GM12801 (cell line): Measurements from ENCODE around the gene GALNT6.

Experiments
- CTCF ChIP-seq: IDR thresholded peaks from one replicate; pipeline ENCODE4 v1.5.1; 2011; ENCODE audit warnings: control low read depth; ENCODE audit not compliant: insufficient read length; ENCODE audit errors: extremely low read depth

Gene GALNT6

GRCh38 chr12:51378749-51379148 lies 12.5 kb downstream of the GALNT6 start:
- no peak for TF ChIP-seq CTCF

GRCh38 chr12:51377099-51377984 lies 13.9 kb downstream of the GALNT6 start:
- no peak for TF ChIP-seq CTCF

- TF ChIP-seq CTCF, result no peak
Observed at GRCh38 chr12:51374856-51375255, 16.4 kb downstream of the GALNT6 start.

- no peak for TF ChIP-seq CTCF
Observed at GRCh38 chr12:51374361-51374760, 16.8 kb downstream of the GALNT6 start.

GRCh38 chr12:51373187-51373586 lies 18.0 kb downstream of the GALNT6 start:
- TF ChIP-seq CTCF, result no peak

GRCh38 chr12:51372021-51372420 lies 19.2 kb downstream of the GALNT6 start:
- no peak for TF ChIP-seq CTCF

GRCh38 chr12:51371295-51371953 lies 19.8 kb downstream of the GALNT6 start:
- no peak for TF ChIP-seq CTCF
